Osteoblast (primary cell): ENCODE results near the gene ORM2. TPM values are rescaled to one million over a fixed set of nuclear protein-coding genes. Genes with fewer than 3 reads are reported as not detected.

Source experiments
- DNase-seq: peaks from one replicate; pipeline ENCODE4 v3.0.0; 2011; ENCODE audit warnings: low spot score, mixed read lengths; ENCODE audit not compliant: insufficient read length; ENCODE audit errors: missing footprints
- H2AFZ ChIP-seq: 2 replicates; pipeline ENCODE4 v1.6.0; 2011; ENCODE audit warnings: mild to moderate bottlenecking, low read length
- H3K27ac ChIP-seq: 2 replicates; pipeline ENCODE4 v1.5.1; 2011; ENCODE audit warnings: mild to moderate bottlenecking, low read depth, low read length, moderate library complexity
- H3K27me3 ChIP-seq: 2 replicates; pipeline ENCODE4 v1.6.0; 2012; ENCODE audit warnings: mild to moderate bottlenecking, control low read depth, inconsistent platforms, low read length, moderate library complexity; ENCODE audit not compliant: insufficient read depth
- H3K36me3 ChIP-seq: 2 replicates; pipeline ENCODE4 v1.5.1; 2011; ENCODE audit warnings: mild to moderate bottlenecking, low read length, control low read depth, moderate library complexity; ENCODE audit not compliant: insufficient read depth
- H3K4me1 ChIP-seq: 2 replicates; pipeline ENCODE4 v1.5.1; 2011; ENCODE audit warnings: mild to moderate bottlenecking, low read length, control low read depth, moderate library complexity; ENCODE audit not compliant: insufficient read depth
- H3K4me2 ChIP-seq: 2 replicates; pipeline ENCODE4 v1.6.0; 2011; ENCODE audit warnings: mild to moderate bottlenecking, low read length; ENCODE audit not compliant: insufficient read depth
- H3K4me3 ChIP-seq: fragments of 200-600 bp; sonication (generic); 3 replicates; pipeline ENCODE4 v1.5.1; 2012; ENCODE audit warnings: mild to moderate bottlenecking, low read length, inconsistent platforms; ENCODE audit not compliant: insufficient read depth
- H3K79me2 ChIP-seq: 2 replicates; pipeline ENCODE4 v1.6.0; 2012; ENCODE audit warnings: mild to moderate bottlenecking, low read length, control low read depth, inconsistent platforms; ENCODE audit not compliant: insufficient read depth
- H3K9me3 ChIP-seq: 2 replicates; pipeline ENCODE4 v1.5.1; 2011; ENCODE audit warnings: low read depth, low read length, control low read depth
- H4K20me1 ChIP-seq: 2 replicates; pipeline ENCODE4 v1.6.0; 2012; ENCODE audit warnings: mild to moderate bottlenecking, low read length, control low read depth; ENCODE audit not compliant: insufficient read depth
- total RNA-seq: library from RNA; depleted of rRNA; stranded (reverse); fragments of >200 nt; gene quantifications from 2 replicates; pipeline ENCODE4 v1.2.3, GENCODE V29; 2012
- TF ChIP-seq, protein P1 (sequence below): IDR thresholded peaks from 2 replicates; pipeline ENCODE4 v1.5.1; 2011; ENCODE audit warnings: mild to moderate bottlenecking, low read depth, low read length, moderate library complexity; ENCODE audit errors: extremely low read depth

Gene ORM2
- total RNA-seq, 1 donor: not detected

DNA sequence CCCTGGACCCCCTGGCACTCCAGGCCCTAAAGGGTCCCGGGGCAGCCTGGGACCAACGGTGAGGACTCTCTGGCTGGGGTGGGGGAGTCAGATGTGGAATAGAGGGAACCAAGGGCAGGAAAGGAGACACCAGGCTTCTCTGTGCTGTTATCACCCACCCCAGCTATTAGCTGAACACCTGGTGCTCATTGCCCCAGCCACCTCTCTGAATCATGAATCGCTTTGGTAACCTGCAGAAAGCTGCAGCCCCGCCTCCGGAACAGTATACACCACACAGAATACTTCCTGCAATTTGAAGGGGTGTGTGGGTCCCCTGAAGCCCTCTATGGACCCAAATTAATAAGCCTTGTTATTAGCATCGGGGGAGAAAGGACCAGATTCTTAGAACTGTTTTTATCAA is 47.2 kb upstream of the ORM2 start:
- Histone ChIP-seq H3K27ac (peak overlapping the region; percentile 48), H2AFZ (no peak overlapping the region)

DNA sequence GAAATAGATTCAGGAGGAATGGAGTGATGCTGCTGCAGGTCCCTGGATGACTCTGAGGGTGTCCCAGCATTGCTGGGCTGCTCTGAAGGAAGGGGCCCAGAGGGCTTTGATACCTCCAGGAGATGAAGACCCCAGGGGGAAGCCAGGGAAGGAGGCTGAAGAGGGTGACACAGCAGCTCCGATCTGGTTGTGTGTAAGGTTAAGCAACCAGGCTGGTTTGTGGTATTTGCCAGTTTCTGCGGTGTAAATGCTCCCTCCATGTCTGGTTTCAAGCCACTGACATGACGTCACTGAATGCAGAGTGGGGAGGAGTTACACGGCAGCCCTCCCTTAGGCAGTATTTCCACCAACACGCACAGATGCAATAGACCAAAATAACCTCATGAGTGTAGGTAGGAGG is 46.7 kb upstream of the ORM2 start:
- Histone ChIP-seq H3K27ac (peak overlapping the region; percentile 48), H3K9me3 (no peaks in the 10 kb centered on the region), H2AFZ (no peak overlapping the region), H3K4me2 (no peak overlapping the region), H4K20me1 (no peaks in the 10 kb centered on the region), H3K27me3 (no peaks in the 10 kb centered on the region), H3K36me3 (no peaks in the 10 kb centered on the region), H3K4me1 (peaks cover 38% of the 10 kb centered on the region), H3K4me3 (no peak overlapping the region), H3K79me2 (no peaks in the 10 kb centered on the region)
- TF ChIP-seq, protein P1, sequence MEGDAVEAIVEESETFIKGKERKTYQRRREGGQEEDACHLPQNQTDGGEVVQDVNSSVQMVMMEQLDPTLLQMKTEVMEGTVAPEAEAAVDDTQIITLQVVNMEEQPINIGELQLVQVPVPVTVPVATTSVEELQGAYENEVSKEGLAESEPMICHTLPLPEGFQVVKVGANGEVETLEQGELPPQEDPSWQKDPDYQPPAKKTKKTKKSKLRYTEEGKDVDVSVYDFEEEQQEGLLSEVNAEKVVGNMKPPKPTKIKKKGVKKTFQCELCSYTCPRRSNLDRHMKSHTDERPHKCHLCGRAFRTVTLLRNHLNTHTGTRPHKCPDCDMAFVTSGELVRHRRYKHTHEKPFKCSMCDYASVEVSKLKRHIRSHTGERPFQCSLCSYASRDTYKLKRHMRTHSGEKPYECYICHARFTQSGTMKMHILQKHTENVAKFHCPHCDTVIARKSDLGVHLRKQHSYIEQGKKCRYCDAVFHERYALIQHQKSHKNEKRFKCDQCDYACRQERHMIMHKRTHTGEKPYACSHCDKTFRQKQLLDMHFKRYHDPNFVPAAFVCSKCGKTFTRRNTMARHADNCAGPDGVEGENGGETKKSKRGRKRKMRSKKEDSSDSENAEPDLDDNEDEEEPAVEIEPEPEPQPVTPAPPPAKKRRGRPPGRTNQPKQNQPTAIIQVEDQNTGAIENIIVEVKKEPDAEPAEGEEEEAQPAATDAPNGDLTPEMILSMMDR: no peak
- peak; percentile 91 for DNase-seq

More for the DNA sequence above, 47.2 kb upstream of the ORM2 start:
- no peak for DNase-seq
- TF ChIP-seq, protein P1: no peak
- Histone ChIP-seq H3K9me3 (no peaks in the 10 kb centered on the region), H3K4me3 (no peak overlapping the region), H3K4me1 (peaks cover 43% of the 10 kb centered on the region), H3K4me2 (no peak overlapping the region), H3K36me3 (no peaks in the 10 kb centered on the region), H3K79me2 (no peaks in the 10 kb centered on the region), H4K20me1 (no peaks in the 10 kb centered on the region), H3K27me3 (no peaks in the 10 kb centered on the region)

DNA sequence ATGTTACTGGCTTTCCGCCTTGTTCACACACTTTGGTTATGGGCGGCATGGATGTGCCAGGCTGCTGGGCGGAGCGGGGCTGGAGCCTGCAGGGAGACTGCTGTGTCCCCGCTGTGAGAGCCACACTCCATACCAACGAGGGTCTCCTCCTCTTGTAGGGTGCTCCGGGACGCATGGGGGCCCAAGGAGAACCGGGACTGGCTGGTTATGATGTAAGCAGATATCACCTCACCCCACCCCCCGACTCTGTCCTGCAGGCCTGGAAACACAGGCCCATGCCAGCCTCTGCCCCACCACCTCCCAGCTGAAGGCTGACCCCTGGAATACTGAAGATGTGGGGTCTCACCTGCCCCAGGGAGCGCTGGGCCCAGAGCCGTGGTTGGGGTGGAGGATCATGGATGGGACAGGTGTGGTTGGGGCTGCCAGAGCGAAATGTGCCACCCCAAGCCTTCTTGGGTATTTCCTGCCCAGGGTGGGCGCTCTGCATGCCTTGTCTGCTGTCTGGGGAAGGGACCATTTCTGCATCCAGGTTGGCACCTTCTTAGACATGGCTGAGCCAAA is 46.0 kb upstream of the ORM2 start:
- no peaks in the 10 kb centered on the region for H3K36me3 ChIP-seq
- no peak overlapping the region for H3K4me3 ChIP-seq
- no peaks in the 10 kb centered on the region for H3K79me2 ChIP-seq
- TF ChIP-seq, protein P1: no peak
- no peak overlapping the region for H3K4me2 ChIP-seq
- no peak overlapping the region for H3K27ac ChIP-seq
- no peaks in the 10 kb centered on the region for H3K27me3 ChIP-seq
- H3K4me1 ChIP-seq: peaks cover 36% of the 10 kb centered on the region
- no peaks in the 10 kb centered on the region for H4K20me1 ChIP-seq
- H2AFZ ChIP-seq: no peak overlapping the region
- H3K9me3 ChIP-seq: no peaks in the 10 kb centered on the region
- DNase-seq: peak; percentile 57

DNA sequence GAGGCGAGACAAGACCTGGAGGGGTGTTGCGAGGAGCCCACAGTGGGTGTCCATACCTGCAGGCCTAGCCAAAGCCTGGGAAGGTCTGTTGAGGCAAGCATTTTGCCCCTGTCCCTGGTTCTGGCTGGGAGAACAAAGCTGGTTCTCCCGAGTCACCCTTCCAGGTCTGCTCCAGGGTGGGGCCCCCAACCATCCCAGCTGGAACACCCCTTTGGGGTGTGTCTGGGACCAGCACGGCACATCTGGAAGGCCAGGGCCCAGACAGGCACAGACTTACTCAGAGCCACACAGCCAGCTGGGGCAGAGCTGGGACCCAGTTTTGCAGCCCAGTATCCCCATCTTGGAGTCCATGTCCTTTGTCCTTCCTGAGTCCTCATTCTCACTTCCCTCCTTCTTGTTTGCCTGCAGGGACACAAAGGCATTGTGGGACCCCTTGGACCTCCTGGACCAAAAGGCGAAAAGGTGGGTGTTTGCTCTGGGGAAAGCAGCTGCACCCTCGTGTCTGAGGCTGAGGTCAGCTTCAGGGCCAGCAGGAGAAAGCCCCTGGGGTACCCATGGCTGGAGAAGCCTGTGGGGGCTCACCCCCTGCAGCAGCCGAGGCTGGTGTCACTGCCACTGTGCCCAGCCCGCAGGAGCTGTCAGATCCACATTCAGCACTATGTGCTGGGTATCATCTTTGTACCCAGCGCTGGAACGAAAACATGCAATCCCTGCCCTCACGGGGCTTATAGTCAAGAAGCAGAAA is 45.2 kb upstream of the ORM2 start:
- Histone ChIP-seq H3K79me2 (no peaks in the 10 kb centered on the region), H3K27me3 (no peaks in the 10 kb centered on the region), H3K4me2 (no peak overlapping the region), H3K4me1 (peaks cover 28% of the 10 kb centered on the region), H3K4me3 (no peak overlapping the region), H3K27ac (peak overlapping the region; percentile 54), H4K20me1 (no peaks in the 10 kb centered on the region), H2AFZ (no peak overlapping the region), H3K9me3 (no peaks in the 10 kb centered on the region), H3K36me3 (no peaks in the 10 kb centered on the region)
- TF ChIP-seq, protein P1: no peak
- DNase-seq: peak; percentile 55
